DND-41 (cell line): ENCODE results near the gene PRELP.

Experiments used
- ATAC-seq: fragments of 200-7000 bp; cut with Tn5 transposase; 3 replicates; pipeline ENCODE4 v1.9.1; 2021; ENCODE audit warnings: low read depth; ENCODE audit not compliant: insufficient read depth
- DNase-seq: peaks from one replicate; pipeline ENCODE4 v3.0.0-alpha.2; 2020
- H2AFZ ChIP-seq: 2 replicates; pipeline ENCODE4 v1.6.0; 2012; ENCODE audit warnings: low read depth, low read length
- H3K27ac ChIP-seq: 2 replicates; pipeline ENCODE4 v1.5.1; 2012; ENCODE audit warnings: low read length, inconsistent platforms
- H3K27me3 ChIP-seq: fragments of 200-600 bp; sonication (generic); 2 replicates; pipeline ENCODE4 v1.6.0; 2012; ENCODE audit warnings: low read length, mild to moderate bottlenecking, inconsistent platforms; ENCODE audit not compliant: insufficient read depth, poor library complexity
- H3K36me3 ChIP-seq: 2 replicates; pipeline ENCODE4 v1.5.1; 2012; ENCODE audit warnings: low read length, inconsistent platforms; ENCODE audit not compliant: insufficient read depth
- H3K4me1 ChIP-seq: 2 replicates; pipeline ENCODE4 v1.5.1; 2012; ENCODE audit warnings: mild to moderate bottlenecking, low read length; ENCODE audit not compliant: insufficient read depth
- H3K4me2 ChIP-seq: 2 replicates; pipeline ENCODE4 v1.6.0; 2012; ENCODE audit warnings: mild to moderate bottlenecking, moderate library complexity, low read length, inconsistent platforms; ENCODE audit not compliant: insufficient read depth
- H3K4me3 ChIP-seq, 2 experiments: fragments of 200-600 bp in 1 of 2; shearing (Covaris generic) in 1 of 2; 2 replicates each; pipeline ENCODE4 v1.5.1; 2012 to 2016; ENCODE audit warnings: inconsistent platforms in 2 of 2, low read length in 2 of 2, mild to moderate bottlenecking in 2 of 2, low read depth in 1 of 2, moderate library complexity in 1 of 2
- H3K79me2 ChIP-seq: 2 replicates; pipeline ENCODE4 v1.6.0; 2012; ENCODE audit warnings: low read length, inconsistent platforms; ENCODE audit not compliant: insufficient read depth
- H3K9ac ChIP-seq: 2 replicates; pipeline ENCODE4 v1.6.0; 2012; ENCODE audit warnings: low read depth, mild to moderate bottlenecking, inconsistent platforms, low read length, moderate library complexity
- H3K9me3 ChIP-seq: 2 replicates; pipeline ENCODE4 v1.5.1; 2012; ENCODE audit warnings: low read length, moderate library complexity, mild to moderate bottlenecking, inconsistent platforms; ENCODE audit not compliant: insufficient read depth, severe bottlenecking
- H4K20me1 ChIP-seq: 2 replicates; pipeline ENCODE4 v1.6.0; 2012; ENCODE audit warnings: low read length; ENCODE audit not compliant: insufficient read depth
- CTCF ChIP-seq: IDR thresholded peaks from 2 replicates; pipeline ENCODE4 v1.5.1; 2012; ENCODE audit warnings: borderline replicate concordance, low read length, moderate library complexity, mild to moderate bottlenecking; ENCODE audit not compliant: poor library complexity, severe bottlenecking; ENCODE audit errors: extremely low read depth
- EZH2 ChIP-seq: IDR thresholded peaks from 3 replicates; pipeline ENCODE4 v1.6.1; 2012; ENCODE audit warnings: borderline replicate concordance, low read depth, mild to moderate bottlenecking, moderate library complexity, low read length, inconsistent platforms; ENCODE audit not compliant: severe bottlenecking

PRELP gene

GRCh38 chr1:203537806-203538464, 62.3 kb downstream of the PRELP start:
- H3K4me2 ChIP-seq: no peak overlapping the region
- H3K9ac ChIP-seq: no peak overlapping the region
- no peak for DNase-seq
- no peaks in the 10 kb centered on the region for H3K27me3 ChIP-seq
- ATAC-seq: no peak; the same call in 2 of the 3 replicates
- H3K4me1 ChIP-seq: no peaks in the 10 kb centered on the region
- TF ChIP-seq EZH2: no peak
- no peak for TF ChIP-seq CTCF
- no peaks in the 10 kb centered on the region for H3K36me3 ChIP-seq
- H2AFZ ChIP-seq: no peak overlapping the region
- H4K20me1 ChIP-seq: no peaks in the 10 kb centered on the region
- H3K27ac ChIP-seq: no peak overlapping the region
- no peak overlapping the region for H3K4me3 ChIP-seq
- H3K79me2 ChIP-seq: no peaks in the 10 kb centered on the region
- H3K9me3 ChIP-seq: no peaks in the 10 kb centered on the region

GRCh38 chr1:203538726-203539125, 63.1 kb downstream of the PRELP start:
- Histone ChIP-seq H3K27me3 (no peaks in the 10 kb centered on the region), H3K9me3 (no peaks in the 10 kb centered on the region), H3K4me2 (no peak overlapping the region), H3K4me3 (no peak overlapping the region), H3K27ac (no peak overlapping the region), H3K9ac (no peak overlapping the region), H3K4me1 (no peaks in the 10 kb centered on the region), H2AFZ (no peak overlapping the region), H3K36me3 (no peaks in the 10 kb centered on the region), H3K79me2 (no peaks in the 10 kb centered on the region), H4K20me1 (no peaks in the 10 kb centered on the region)
- no peak for ATAC-seq
- no peak for DNase-seq
- TF ChIP-seq CTCF: no peak
- TF ChIP-seq EZH2: no peak

GRCh38 chr1:203539831-203540546, 64.4 kb downstream of the PRELP start:
- no peaks in the 10 kb centered on the region for H3K36me3 ChIP-seq
- no peak overlapping the region for H3K9ac ChIP-seq
- H2AFZ ChIP-seq: no peak overlapping the region
- H3K79me2 ChIP-seq: no peaks in the 10 kb centered on the region
- no peaks in the 10 kb centered on the region for H3K4me1 ChIP-seq
- TF ChIP-seq CTCF (no peak), EZH2 (no peak)
- DNase-seq (no peak), ATAC-seq (no peak)
- H4K20me1 ChIP-seq: no peaks in the 10 kb centered on the region
- H3K4me3 ChIP-seq: no peak overlapping the region
- H3K27me3 ChIP-seq: no peaks in the 10 kb centered on the region
- H3K4me2 ChIP-seq: no peak overlapping the region
- no peak overlapping the region for H3K27ac ChIP-seq
- H3K9me3 ChIP-seq: no peaks in the 10 kb centered on the region
